HEK293T (cell line): ENCODE measurements around the gene TOMM6.

Experiments used
- CTBP1 ChIP-seq: fragments of 450-650 bp; IDR thresholded peaks from 2 replicates; pipeline ENCODE4 v1.6.1; 2016; ENCODE audit warnings: borderline replicate concordance
- ELF4 ChIP-seq: fragments of 450-650 bp; IDR thresholded peaks from 2 replicates; pipeline ENCODE4 v1.6.1; 2017; ENCODE audit warnings: antibody characterized with exemption
- FOXA1 ChIP-seq: fragments of 450-650 bp; IDR thresholded peaks from 2 replicates; pipeline ENCODE4 v1.6.1; 2016; ENCODE audit warnings: mild to moderate bottlenecking
- FOXM1 ChIP-seq: fragments of 450-650 bp; IDR thresholded peaks from 2 replicates; pipeline ENCODE4 v1.6.1; 2017; ENCODE audit warnings: mild to moderate bottlenecking, borderline replicate concordance
- HDGF ChIP-seq: fragments of 450-650 bp; IDR thresholded peaks from 2 replicates; pipeline ENCODE4 v1.6.1; 2017; ENCODE audit warnings: antibody characterized with exemption, borderline replicate concordance
- NFRKB ChIP-seq: fragments of 450-650 bp; IDR thresholded peaks from 2 replicates; pipeline ENCODE4 v1.6.1; 2016; ENCODE audit warnings: mild to moderate bottlenecking, moderate library complexity

DNA sequence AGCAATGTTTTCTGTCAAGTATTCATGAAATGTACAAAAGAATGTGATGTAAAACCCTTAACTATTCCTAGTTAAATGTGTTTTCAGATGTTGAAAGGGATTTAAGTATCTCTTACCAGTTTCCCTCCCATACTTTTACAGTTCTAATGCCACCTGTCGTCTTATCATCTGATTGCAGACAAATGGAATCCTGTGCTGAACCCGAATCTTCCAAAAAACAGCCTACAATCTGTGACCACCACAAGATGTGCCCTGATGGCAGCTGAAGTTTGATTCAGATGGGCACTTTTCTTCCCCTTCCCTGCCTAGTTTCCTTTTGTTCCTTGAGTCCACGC is 1.9 kb downstream of the TOMM6 start:
- TF ChIP-seq FOXA1: no peak
- TF ChIP-seq NFRKB: no peak
- TF ChIP-seq FOXM1: no peak
- TF ChIP-seq ELF4: no peak
- TF ChIP-seq CTBP1: no peak
- TF ChIP-seq HDGF: no peak
